HUES48 (cell line): ENCODE results near the gene SGIP1.
"Not testable (repeated sequence)": the region's sequence is repeated elsewhere in the genome, so short reads cannot be mapped to it uniquely, and the experiment has no call there.

Experiments used
- H3K27ac ChIP-seq: one replicate; pipeline ENCODE4 v1.7.0; 2013; ENCODE audit warnings: low read depth, low read length, inconsistent platforms
- H3K27me3 ChIP-seq: 2 replicates; pipeline ENCODE4 v1.6.1; 2013; ENCODE audit warnings: mild to moderate bottlenecking, low read length; ENCODE audit not compliant: control insufficient read depth, insufficient read depth
- H3K36me3 ChIP-seq: 2 replicates; pipeline ENCODE4 v1.6.1; 2013; ENCODE audit warnings: low read length; ENCODE audit not compliant: control insufficient read depth, insufficient read depth
- H3K4me1 ChIP-seq: 2 replicates; pipeline ENCODE4 v1.6.1; 2013; ENCODE audit warnings: mild to moderate bottlenecking, low read length; ENCODE audit not compliant: control insufficient read depth, insufficient read depth
- H3K4me3 ChIP-seq: 2 replicates; pipeline ENCODE4 v1.5.1; 2013; ENCODE audit warnings: mild to moderate bottlenecking, low read depth, low read length
- H3K9ac ChIP-seq: 2 replicates; pipeline ENCODE4 v1.6.1; 2013; ENCODE audit warnings: mild to moderate bottlenecking, low read depth, low read length, moderate library complexity
- H3K9me3 ChIP-seq: 2 replicates; pipeline ENCODE4 v1.6.1; 2013; ENCODE audit warnings: low read length; ENCODE audit not compliant: control insufficient read depth, insufficient read depth

The SGIP1 gene

DNA sequence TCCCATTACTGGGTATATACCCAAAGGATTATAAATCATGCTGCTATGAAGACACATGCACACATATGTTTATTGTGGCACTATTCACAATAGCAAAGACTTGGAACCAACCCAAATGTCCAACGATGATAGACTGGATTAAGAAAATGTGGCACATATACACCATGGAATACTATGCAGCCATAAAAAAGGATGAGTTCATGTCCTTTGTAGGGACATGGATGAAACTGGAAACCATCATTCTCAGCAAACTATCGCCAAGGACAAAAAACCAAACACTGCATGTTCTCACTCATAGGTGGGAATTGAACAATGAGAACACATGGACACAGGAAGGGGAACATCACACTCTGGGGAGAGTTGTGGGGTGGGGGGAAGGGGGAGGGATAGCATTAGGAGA, 251.8 kb downstream of the SGIP1 start:
- not testable (repeated sequence) for H3K4me1 ChIP-seq, H3K9me3 ChIP-seq, H3K4me3 ChIP-seq, H3K36me3 ChIP-seq, H3K9ac ChIP-seq, H3K27me3 ChIP-seq, H3K27ac ChIP-seq

DNA sequence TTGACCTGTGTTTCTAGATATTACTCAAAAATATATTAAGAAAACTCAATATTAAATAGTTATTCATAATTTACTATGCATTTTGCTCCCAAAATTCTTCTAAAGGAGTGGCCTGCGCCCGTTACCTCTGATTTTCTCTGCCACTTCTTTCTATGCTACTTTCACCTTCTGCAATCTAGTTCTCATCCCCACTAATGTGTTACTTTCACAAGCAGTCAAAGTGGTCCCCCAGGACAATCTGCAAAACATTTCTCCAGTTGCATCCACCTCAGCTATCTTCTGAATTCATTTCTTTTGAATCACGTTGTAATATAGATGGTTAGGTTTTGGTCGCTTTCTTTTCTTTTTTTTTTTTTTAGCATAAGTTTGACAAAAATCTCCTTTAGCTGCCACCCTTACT, 253.7 kb downstream of the SGIP1 start:
- H3K9me3 ChIP-seq, result no peaks in the 10 kb centered on the region
- no peaks in the 10 kb centered on the region for H3K36me3 ChIP-seq
- no peaks in the 10 kb centered on the region for H3K27me3 ChIP-seq
- no peak overlapping the region for H3K27ac ChIP-seq
- no peak overlapping the region for H3K4me3 ChIP-seq
- no peaks in the 10 kb centered on the region for H3K4me1 ChIP-seq
- no peak overlapping the region for H3K9ac ChIP-seq

DNA sequence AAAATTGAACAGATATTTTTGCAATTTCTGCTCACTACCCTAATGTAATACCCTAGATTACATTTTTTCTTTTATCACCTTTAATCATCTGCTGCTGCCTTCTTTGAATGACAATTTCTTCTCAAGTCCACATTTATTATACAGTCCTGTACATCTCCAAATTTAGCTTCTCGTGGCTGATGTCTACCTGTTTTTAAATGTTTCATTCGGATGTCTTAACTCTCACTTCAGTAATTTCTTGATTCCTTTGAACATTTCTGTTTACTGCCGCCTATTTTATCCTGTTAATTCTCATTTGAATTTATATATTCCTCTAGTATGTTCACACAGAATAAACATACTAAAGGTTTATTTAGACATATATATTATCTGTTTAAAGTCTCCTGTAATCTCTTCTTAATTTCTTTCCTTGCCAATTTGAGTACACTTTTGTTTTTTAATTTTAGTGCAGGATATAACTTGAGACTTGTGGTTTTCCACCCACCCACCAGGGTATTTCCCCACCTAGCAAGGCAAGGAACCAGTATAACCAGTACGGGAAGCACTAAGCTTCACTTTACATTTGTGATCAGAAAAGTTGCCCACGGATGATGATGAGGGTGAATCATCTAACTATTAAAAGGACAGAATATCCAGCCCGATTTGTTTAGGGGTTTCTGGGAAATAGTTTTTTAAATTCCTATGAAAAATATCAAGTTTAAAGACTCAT, 254.4 kb downstream of the SGIP1 start:
- H3K27me3 ChIP-seq, result no peaks in the 10 kb centered on the region
- no peak overlapping the region for H3K9ac ChIP-seq
- H3K27ac ChIP-seq, result no peak overlapping the region
- no peaks in the 10 kb centered on the region for H3K9me3 ChIP-seq
- no peaks in the 10 kb centered on the region for H3K36me3 ChIP-seq
- no peak overlapping the region for H3K4me3 ChIP-seq
- no peaks in the 10 kb centered on the region for H3K4me1 ChIP-seq

DNA sequence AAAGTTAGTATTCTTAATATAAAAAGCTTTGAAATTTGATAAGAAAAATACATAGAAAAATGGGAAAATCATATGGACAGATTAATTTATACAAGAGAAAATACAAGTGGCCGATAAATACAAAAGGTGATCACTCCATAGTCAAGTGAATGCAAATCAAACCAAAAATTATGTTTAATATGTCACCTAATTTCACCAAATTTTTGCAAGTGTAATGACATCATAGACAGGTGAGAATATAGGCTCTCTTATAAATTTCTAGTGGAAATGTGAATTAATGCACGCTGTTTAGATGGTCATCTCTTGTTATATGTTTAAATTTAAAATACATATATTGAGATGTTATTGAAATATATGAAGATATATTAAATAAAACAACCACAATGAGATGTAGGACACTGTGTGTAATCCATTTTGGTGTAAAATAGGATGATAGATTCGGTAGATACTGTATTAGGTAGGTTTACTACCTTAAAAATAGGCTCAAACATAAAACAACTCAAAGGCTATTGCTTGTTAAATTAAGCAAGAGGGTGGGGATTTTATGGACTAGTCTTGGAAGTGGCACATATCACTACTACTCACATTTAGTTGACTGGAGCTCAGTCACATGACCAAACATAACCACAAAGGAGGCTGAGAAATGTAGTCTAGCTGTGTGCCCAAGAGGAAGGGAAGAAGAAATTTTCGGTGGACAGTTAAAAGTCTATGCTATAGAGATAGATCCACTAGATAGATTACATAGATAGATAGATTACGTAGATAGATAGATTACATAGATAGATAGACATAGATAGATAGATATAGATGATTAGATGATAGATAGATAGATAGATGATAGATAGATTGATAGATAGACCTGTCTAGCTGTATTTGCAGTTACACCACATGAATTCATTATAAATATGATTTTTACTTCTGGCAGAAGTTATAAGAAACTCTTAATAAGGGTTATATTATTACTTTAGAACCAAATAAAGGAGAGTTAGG, 258.0 kb downstream of the SGIP1 start:
- no peak overlapping the region for H3K27ac ChIP-seq
- H3K4me3 ChIP-seq, result no peak overlapping the region
- no peak overlapping the region for H3K9ac ChIP-seq
- H3K4me1 ChIP-seq, result no peaks in the 10 kb centered on the region
- no peaks in the 10 kb centered on the region for H3K9me3 ChIP-seq
- no peaks in the 10 kb centered on the region for H3K27me3 ChIP-seq
- H3K36me3 ChIP-seq, result no peaks in the 10 kb centered on the region

DNA sequence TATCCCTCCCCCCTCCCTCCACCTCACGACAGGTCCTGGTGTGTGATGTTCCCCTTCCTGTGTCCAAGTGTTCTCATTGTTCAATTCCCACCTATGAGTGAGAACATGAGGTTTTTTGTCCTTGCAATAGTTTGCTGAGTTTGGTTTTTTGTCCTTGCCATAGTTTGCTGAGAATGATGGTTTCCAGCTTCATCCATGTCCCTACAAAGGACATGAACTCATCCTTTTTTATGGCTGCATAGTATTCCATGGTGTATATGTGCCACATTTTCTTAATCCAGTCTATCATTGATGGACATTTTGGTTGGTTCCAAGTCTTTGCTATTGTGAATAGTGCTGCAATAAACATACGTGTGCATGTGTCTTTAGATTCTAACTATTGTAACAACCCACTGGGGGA, 261.9 kb downstream of the SGIP1 start:
- H3K36me3 ChIP-seq, H3K27ac ChIP-seq, H3K9ac ChIP-seq, H3K4me3 ChIP-seq, H3K4me1 ChIP-seq, H3K9me3 ChIP-seq, H3K27me3 ChIP-seq: not testable (repeated sequence)
